ENCODE data around the gene CFL1.

- no peak for TF ChIP-seq CTCF (IDR thresholded peaks at IDR 0.05)
- TF ChIP-seq POLR2A (IDR thresholded peaks at IDR 0.05) = no peak
These were observed 43.6 kb downstream of the CFL1 start for GRCh38 chr11:65814131-65814985.
